Mucosa of rectum (tissue), 2 donors: Measurements from ENCODE around the gene HOXA4.

ENCODE experiments used
- H3K27ac ChIP-seq, 2 donors: one replicate each; pipeline ENCODE4 v1.7.0; 2013; ENCODE audit warnings: inconsistent platforms in 2 of 2, low read depth in 2 of 2, low read length in 2 of 2
- H3K27me3 ChIP-seq, 2 donors: one replicate each; pipeline ENCODE4 v1.7.0; 2013; ENCODE audit warnings: low read length in 2 of 2; ENCODE audit not compliant: control insufficient read depth in 2 of 2, insufficient read depth in 2 of 2
- H3K36me3 ChIP-seq, 2 donors: one replicate each; pipeline ENCODE4 v1.7.0; 2013; ENCODE audit warnings: low read length in 2 of 2; ENCODE audit not compliant: control insufficient read depth in 2 of 2, insufficient read depth in 2 of 2
- H3K4me1 ChIP-seq, 2 donors: one replicate each; pipeline ENCODE4 v1.7.0; 2013; ENCODE audit warnings: low read length in 2 of 2, mild to moderate bottlenecking in 1 of 2; ENCODE audit not compliant: control insufficient read depth in 2 of 2, insufficient read depth in 2 of 2
- H3K4me3 ChIP-seq, 2 donors: one replicate each; pipeline ENCODE4 v1.7.0; 2013; ENCODE audit warnings: low read length in 2 of 2
- H3K9ac ChIP-seq, 2 donors: one replicate each; pipeline ENCODE4 v1.7.0; 2013; ENCODE audit warnings: low read length in 2 of 2, low read depth in 1 of 2, mild to moderate bottlenecking in 1 of 2
- H3K9me3 ChIP-seq, 2 donors: one replicate each; pipeline ENCODE4 v1.7.0; 2013; ENCODE audit warnings: low read length in 2 of 2; ENCODE audit not compliant: control insufficient read depth in 2 of 2
- donor health status: healthy.
- donor health status: Normal muscosa, but diverticular disease.

HOXA4 gene

DNA sequence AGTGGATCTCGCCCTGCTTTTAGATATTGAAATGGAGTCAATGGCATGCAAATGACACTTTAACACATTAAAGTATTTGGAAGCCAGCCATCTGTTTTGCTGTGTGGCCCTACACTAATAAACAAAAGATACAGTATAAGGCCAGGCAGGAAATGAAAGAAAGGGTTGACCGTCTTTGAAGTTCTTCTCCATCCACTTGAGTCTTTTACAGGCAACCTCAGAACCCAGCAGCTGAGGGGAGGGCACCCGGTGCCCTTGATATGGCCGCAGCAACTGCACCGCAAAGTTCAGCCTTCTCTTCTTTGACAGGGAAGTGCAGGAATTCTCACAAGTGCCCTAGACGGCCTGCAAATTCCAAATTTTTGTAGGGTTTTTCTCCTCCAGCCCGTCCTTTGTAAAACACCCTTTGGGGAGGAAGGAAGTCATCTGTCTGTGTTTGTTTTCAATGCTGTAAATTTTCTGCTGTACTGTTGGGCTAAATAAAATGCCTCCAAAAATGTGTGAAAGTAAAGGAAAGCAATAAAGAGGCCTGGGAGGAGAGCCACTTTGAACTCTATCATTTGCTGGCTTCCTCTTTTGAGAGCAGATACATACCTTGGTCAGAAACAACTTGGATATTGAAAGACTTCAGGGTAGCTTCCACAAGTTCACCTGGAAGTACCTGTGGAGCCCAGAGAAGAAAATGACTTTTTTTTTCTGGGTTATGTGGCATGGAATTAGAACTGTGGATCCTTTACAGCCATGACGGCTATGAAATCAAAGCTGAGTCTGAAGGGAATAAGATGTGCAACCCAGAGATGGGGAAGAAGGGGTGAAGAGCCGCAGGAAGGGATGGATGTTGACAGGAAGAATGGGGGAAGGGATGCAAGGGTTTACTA, 38.4 kb downstream of the HOXA4 start:
- peaks cover 0 to 5% of the 10 kb centered on the region in 2 donors for H3K27me3 ChIP-seq

DNA sequence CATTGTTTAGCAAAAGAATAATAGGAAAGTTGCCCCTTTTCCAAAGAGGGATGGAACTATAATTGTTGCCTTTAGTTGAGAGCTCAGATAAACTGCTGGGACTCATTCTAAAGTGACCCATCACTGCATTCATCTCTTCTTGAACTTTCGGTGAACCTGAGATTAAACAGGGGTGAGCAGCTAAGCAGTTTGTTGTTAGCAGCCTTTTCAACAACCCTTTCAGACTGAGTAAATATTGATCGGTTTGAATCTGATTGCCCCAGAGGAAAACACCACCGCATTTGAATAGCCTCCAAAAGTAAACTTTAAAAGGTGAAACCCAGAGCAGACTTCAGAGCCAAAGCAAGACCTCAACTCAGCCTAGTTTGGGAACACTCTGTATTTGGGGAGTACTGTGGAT, 39.5 kb downstream of the HOXA4 start:
- H3K36me3 ChIP-seq, result no peaks in the 10 kb centered on the region
- no peaks in the 10 kb centered on the region for H3K9me3 ChIP-seq
- H3K4me1 ChIP-seq, result peaks cover 6 to 7% of the 10 kb centered on the region in 2 donors
- no peak overlapping the region for H3K9ac ChIP-seq
- H3K27me3 ChIP-seq, result peaks cover 0 to 5% of the 10 kb centered on the region in 2 donors
- no peak overlapping the region for H3K4me3 ChIP-seq
- no peak overlapping the region for H3K27ac ChIP-seq

More for the DNA sequence above, 38.4 kb downstream of the HOXA4 start:
- Histone ChIP-seq H3K9ac (no peak overlapping the region), H3K4me3 (no peak overlapping the region), H3K27ac (no peak overlapping the region), H3K9me3 (no peaks in the 10 kb centered on the region), H3K4me1 (peaks cover 9 to 10% of the 10 kb centered on the region in 2 donors), H3K36me3 (no peaks in the 10 kb centered on the region)

DNA sequence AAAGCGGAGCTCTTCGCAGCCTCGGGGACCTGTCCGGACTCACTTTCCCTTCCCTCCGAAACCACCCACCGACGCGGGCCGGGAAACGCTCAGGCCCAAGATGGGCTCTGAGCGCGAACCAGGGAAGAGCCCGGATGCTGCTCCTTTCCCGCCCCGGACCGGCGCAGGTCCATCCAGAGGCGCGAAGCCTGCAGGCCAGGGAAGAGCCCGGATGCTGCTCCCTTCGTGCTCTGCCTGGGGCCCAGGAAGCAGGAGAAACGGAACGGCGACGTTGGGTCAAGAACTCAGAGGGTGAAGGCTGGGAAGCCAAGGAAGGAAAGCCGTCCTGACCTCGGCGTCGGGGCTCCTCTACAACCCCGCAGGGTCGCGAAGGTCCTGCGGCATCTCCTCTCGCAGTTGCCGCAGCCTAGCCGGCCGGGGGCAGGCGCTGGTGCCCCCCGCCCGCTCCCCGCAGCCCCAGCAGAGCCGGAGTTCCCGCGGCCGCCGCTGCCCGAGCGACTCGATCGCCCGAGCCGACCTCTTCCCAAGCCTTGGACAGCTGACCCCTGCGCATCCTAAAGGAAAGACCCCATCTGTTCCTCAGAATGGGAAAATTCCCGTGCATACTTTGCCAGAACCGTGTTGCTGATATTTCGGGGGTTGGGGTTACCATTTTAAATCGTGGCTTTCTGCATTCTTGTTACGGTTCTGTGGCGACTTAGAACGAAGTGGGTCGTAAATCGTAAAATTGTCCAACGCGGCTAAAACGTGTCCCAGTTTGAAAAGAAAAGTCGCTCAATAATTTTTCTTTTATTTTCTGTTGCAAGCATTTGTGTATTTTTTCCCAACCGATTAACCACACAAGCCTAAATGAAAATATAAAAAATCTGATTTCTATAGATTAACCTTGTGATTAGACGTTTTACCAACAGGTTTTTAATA, 42.3 kb downstream of the HOXA4 start:
- H3K36me3 ChIP-seq, result no peaks in the 10 kb centered on the region
- no peaks in the 10 kb centered on the region for H3K4me1 ChIP-seq
- H3K27ac ChIP-seq, result no peak overlapping the region
- H3K27me3 ChIP-seq, result peaks cover 0 to 5% of the 10 kb centered on the region in 2 donors
- H3K4me3 ChIP-seq, result no peak overlapping the region
- H3K9me3 ChIP-seq, result no peaks in the 10 kb centered on the region
- H3K9ac ChIP-seq, result no peak overlapping the region

DNA sequence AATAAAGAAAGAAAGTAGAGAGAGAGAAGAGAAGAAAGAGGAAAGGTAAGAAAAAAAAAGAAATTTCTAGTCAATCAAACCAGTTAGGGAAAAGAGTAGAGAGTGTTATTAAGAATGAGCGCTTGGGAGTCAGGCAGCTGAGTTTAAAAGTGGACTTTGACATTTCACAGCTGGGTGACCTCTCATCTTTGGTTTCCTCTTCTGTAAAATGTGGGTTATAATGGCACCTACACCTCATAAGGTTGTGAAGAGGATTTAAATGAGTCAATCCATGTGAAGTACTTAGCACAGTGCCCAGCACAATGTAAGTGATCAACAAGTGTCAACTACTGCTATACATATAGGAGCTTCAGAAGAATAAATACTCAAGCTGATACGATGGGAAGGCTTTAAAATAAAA, 46.9 kb downstream of the HOXA4 start:
- peaks cover 0 to 2% of the 10 kb centered on the region in 2 donors for H3K4me1 ChIP-seq
- H3K9ac ChIP-seq, result no peak overlapping the region

DNA sequence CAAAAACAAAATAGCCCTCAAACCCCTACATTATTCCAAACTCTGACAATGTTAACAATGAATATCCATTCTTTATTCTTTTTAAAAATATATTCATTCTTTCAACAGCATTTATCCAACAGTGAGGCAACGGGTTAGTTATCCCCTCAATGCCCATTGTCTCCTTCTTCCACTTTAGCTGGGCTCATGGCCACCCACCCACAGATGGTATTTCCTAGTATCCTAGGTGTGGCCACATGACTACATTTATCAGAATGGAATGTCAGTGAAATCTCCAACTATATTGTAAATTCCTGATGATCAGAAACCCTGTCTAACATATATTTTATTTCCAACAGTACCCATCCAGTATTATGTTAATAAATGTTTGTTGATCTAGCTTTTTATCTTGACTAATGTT, 48.4 kb downstream of the HOXA4 start:
- Histone ChIP-seq H3K27me3 (no peaks in the 10 kb centered on the region), H3K9ac (no peak overlapping the region), H3K27ac (no peak overlapping the region), H3K4me1 (peaks cover 0 to 2% of the 10 kb centered on the region in 2 donors), H3K36me3 (no peaks in the 10 kb centered on the region), H3K4me3 (no peak overlapping the region), H3K9me3 (no peaks in the 10 kb centered on the region)

More for the DNA sequence above, 46.9 kb downstream of the HOXA4 start:
- H3K4me3 ChIP-seq, result no peak overlapping the region
- H3K36me3 ChIP-seq, result no peaks in the 10 kb centered on the region
- H3K27me3 ChIP-seq, result no peaks in the 10 kb centered on the region
- H3K9me3 ChIP-seq, result no peaks in the 10 kb centered on the region
- no peak overlapping the region for H3K27ac ChIP-seq

DNA sequence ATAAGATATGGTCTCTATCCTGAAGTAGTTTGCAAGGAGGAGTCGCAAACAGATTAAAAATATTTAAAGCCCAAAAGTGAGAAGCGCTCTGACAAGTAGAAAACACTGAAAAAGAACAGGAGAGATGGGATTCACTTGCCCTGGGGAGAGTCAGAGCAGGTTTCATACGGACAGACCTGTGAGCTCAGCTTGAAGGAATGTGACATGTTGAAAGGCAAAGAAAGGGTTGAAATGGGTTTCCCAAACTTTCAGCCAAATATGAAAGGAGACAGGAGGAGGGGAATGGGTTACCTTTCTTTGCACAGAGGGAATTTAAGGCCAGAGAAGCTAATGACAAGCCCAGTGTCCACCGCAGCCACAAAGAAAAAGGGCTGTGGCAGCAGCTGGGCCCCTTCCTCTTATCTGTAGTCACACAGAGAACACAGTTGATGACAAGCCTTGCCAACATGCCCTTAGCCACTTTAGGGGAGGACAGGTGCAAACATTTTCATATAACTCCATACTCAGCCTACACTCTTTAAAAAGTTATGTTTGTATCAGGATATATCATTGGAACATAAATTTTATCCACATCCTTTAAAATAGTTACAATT, 49.6 kb downstream of the HOXA4 start:
- no peak overlapping the region for H3K4me3 ChIP-seq
- H3K4me1 ChIP-seq, result peaks cover 0 to 2% of the 10 kb centered on the region in 2 donors
- no peaks in the 10 kb centered on the region for H3K9me3 ChIP-seq
- H3K27me3 ChIP-seq, result no peaks in the 10 kb centered on the region
- no peak overlapping the region for H3K27ac ChIP-seq
- no peaks in the 10 kb centered on the region for H3K36me3 ChIP-seq
- no peak overlapping the region for H3K9ac ChIP-seq

DNA sequence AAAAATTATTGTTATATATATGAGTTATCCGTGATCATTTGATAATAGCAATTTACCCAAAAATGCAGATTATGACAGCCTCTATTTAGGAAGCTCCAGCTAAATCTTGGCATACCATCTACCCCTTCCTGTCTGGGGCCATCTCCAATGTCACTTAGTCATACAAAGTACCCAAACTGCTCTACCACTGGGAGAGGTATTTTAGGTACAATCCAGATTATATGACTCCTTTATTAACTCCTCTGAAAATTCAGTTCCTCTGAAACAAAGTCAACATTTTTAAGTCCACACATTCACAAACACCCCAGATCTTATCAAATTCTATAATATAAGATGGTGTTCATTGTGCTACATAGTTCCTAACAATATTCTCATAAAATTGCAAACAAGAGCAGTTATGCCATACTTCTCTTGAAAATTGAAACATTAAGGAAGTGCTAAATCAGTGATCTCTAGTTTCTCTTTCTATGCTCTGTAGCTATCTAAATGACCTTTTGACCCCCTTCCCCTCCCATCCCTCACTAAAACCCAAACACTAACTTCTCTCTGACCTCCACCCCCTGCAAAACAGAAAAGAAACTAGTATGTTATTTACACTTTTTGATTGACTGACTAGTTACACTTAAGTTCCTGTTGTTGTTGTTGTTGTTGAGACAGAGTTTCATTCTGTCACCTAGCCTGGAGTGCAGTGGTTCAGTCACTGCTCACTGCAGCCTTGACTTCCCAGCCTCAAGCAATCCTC, 51.2 kb downstream of the HOXA4 start:
- Histone ChIP-seq H3K27me3 (no peaks in the 10 kb centered on the region), H3K4me3 (no peak overlapping the region)

DNA sequence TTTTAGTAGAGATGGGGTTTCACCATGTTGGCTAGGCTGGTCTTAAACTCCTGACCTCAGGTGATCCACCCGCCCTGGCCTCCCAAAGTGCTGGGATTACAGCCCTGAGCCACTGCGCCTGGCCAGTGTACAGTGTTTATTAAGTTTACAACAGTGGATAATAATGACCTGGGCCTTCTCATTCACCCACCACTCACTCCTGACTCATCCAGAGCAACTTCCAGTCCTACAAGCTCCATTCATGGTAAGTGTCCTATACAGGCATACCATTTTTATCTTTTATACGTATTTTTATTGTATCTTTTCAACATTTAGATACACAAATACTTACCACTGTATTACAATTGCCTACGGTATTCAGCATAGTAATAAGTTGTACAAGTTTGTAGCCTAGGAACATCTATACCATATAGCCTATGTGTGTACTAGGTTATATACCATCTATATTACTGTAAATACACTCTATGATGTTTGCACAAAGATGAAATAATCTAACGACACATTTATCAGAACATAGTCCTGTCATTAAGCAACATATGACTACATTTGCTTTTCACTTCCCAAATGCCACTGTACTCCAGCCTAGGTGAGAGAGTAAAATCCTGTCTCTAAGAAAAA, 51.8 kb downstream of the HOXA4 start:
- H3K4me1 ChIP-seq, result peaks cover 0 to 2% of the 10 kb centered on the region in 2 donors
- no peak overlapping the region for H3K4me3 ChIP-seq
- no peak overlapping the region for H3K9ac ChIP-seq
- H3K27me3 ChIP-seq, result no peaks in the 10 kb centered on the region
- H3K36me3 ChIP-seq, result no peaks in the 10 kb centered on the region
- no peak overlapping the region for H3K27ac ChIP-seq
- H3K9me3 ChIP-seq, result no peaks in the 10 kb centered on the region

More for the DNA sequence above, 51.2 kb downstream of the HOXA4 start:
- H3K4me1 ChIP-seq, result peaks cover 0 to 2% of the 10 kb centered on the region in 2 donors
- H3K36me3 ChIP-seq, result no peaks in the 10 kb centered on the region
- H3K9ac ChIP-seq, result no peak overlapping the region
- H3K9me3 ChIP-seq, result no peaks in the 10 kb centered on the region
- no peak overlapping the region for H3K27ac ChIP-seq
